Tibial nerve (tissue), 4 donors: ENCODE data around the gene RIPOR3.

Source experiments
- EP300 ChIP-seq, 2 donors: sonication (generic); formaldehyde crosslinking; IDR thresholded peaks; one replicate each; pipeline ENCODE4 v1.6.1; 2017; ENCODE audit warnings: antibody characterized with exemption in 2 of 2, mild to moderate bottlenecking in 1 of 2
- POLR2A ChIP-seq, 2 donors: fragments of 450-650 bp; IDR thresholded peaks; one replicate each; pipeline ENCODE4 v1.6.1; 2017; ENCODE audit warnings: antibody characterized with exemption in 2 of 2, mild to moderate bottlenecking in 2 of 2, moderate library complexity in 2 of 2
- TF ChIP-seq, protein P1 (sequence below), 5 experiments: fragments of 200-600 bp in 3 of 5; fragments of 450-650 bp in 2 of 5; sonication (generic) in 3 of 5; IDR thresholded peaks; one replicate each; pipeline ENCODE4 v1.5.1; 2016 to 2019; ENCODE audit warnings: antibody characterized with exemption in 5 of 5, mild to moderate bottlenecking in 3 of 5, moderate library complexity in 2 of 5

DNA sequence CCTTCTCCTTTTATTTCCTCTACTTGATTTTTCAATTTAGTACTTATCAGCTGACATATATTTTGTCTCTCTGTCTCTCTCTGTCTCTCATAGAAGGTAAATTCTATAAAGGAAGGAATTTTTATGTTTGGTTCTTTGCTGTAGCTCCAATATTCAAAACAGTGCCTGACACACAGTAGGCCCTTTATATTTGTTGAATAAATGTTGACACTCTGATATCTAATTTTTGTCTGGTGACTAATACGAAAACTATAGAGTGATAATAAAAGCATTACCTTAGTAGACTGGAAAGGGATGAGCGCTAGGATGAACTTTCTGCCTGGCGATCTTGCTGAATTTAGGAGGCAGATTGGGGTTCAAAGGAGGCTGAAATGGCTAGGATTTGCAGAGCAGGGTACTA, 138.4 kb downstream of the RIPOR3 start:
- TF ChIP-seq, protein P1, sequence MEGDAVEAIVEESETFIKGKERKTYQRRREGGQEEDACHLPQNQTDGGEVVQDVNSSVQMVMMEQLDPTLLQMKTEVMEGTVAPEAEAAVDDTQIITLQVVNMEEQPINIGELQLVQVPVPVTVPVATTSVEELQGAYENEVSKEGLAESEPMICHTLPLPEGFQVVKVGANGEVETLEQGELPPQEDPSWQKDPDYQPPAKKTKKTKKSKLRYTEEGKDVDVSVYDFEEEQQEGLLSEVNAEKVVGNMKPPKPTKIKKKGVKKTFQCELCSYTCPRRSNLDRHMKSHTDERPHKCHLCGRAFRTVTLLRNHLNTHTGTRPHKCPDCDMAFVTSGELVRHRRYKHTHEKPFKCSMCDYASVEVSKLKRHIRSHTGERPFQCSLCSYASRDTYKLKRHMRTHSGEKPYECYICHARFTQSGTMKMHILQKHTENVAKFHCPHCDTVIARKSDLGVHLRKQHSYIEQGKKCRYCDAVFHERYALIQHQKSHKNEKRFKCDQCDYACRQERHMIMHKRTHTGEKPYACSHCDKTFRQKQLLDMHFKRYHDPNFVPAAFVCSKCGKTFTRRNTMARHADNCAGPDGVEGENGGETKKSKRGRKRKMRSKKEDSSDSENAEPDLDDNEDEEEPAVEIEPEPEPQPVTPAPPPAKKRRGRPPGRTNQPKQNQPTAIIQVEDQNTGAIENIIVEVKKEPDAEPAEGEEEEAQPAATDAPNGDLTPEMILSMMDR (IDR thresholded peaks at IDR 0.05): no peak
- no peak for TF ChIP-seq EP300 (IDR thresholded peaks at IDR 0.05)
- no peak for TF ChIP-seq POLR2A (IDR thresholded peaks at IDR 0.05)
